Right lobe of liver (tissue), 4 donors: ENCODE results near the gene ST6GALNAC5.

Experiments used
- CTCF ChIP-seq, 4 donors: fragments of 200-600 bp in 3 of 4; fragments of 450-650 bp in 1 of 4; IDR thresholded peaks; one replicate each; pipeline versions ENCODE4 v1.5.1 to v1.8.0; 2016 to 2022; ENCODE audit warnings: antibody characterized with exemption in 4 of 4, mild to moderate bottlenecking in 2 of 4
- POLR2A ChIP-seq: fragments of 450-650 bp; IDR thresholded peaks from one replicate; pipeline ENCODE4 v1.6.1; 2017; ENCODE audit warnings: antibody characterized with exemption, mild to moderate bottlenecking
- donor health status: DM: no; HTN: no; CAD: no.
- donor health status: DM: no; HTN: no; CAD: no.
- donor health status: DM: no; HTN: yes; CAD: no.

GRCh38 chr1:76826072-76826845 lies 41.0 kb upstream of the ST6GALNAC5 start:
- TF ChIP-seq POLR2A (no peak), CTCF (IDR thresholded peaks at IDR 0.05) (no peak)
